ENCODE data around the gene TPCN2. TPM values are rescaled to one million over a fixed set of nuclear protein-coding genes. Genes with fewer than 3 reads are reported as not detected.
"Not testable (repeated sequence)": the region's sequence is repeated elsewhere in the genome, so short reads cannot be mapped to it uniquely, and the experiment has no call there.

The TPCN2 gene
- polyA plus RNA-seq, 3 donors = 29.3 to 52.8 (median 31.5) TPM

- peaks cover 25 to 29% of the 10 kb centered on the region in 2 donors for H3K4me1 ChIP-seq (ENCODE audit: control insufficient read depth in 1 of 2, insufficient read depth in 2 of 2, low read length in 2 of 2)
- no peak for TF ChIP-seq CTCF (IDR thresholded peaks at IDR 0.05)
- H3K79me2 ChIP-seq (ENCODE audit: insufficient read depth, low read length) = peaks cover 25% of the 10 kb centered on the region
- Mint-ChIP-seq H3K36me3 (peaks cover 73 to 80% of the 10 kb centered on the region in 2 donors), H3K9me3 (no peaks in the 10 kb centered on the region), H3K27me3 (ENCODE audit: low read depth in 3 of 3) (peaks cover 0 to 2% (median 0%) of the 10 kb centered on the region in 3 donors), H3K27ac (peak overlapping the region; percentile 29 to 85 (median 69)), H3K4me1 (peaks cover 28% of the 10 kb centered on the region), H3K4me3 (no peak overlapping the region)
- H3K4me3 ChIP-seq (replicated peaks in 1 of 3; ENCODE audit: low read depth in 2 of 3, low read length in 3 of 3) = no peak overlapping the region
- no peaks in the 10 kb centered on the region for H3K9me3 ChIP-seq (replicated peaks in 1 of 2; ENCODE audit: control insufficient read depth in 1 of 2, insufficient read depth in 1 of 2, low read length in 2 of 2)
- H2AFZ ChIP-seq (ENCODE audit: insufficient read depth, low read depth, low read length, poor library complexity, severe bottlenecking) = no peak overlapping the region
- no peak overlapping the region for H3K9ac ChIP-seq (ENCODE audit: insufficient read depth, low read length, poor library complexity, severe bottlenecking)
- 80% methylated on average over 16 of the region's 18 CpGs for WGBS (ENCODE audit: insufficient coverage)
- H4K20me1 ChIP-seq (ENCODE audit: insufficient read depth, low read length) = peaks cover 62% of the 10 kb centered on the region
- no peak for DNase-seq
- H3K36me3 ChIP-seq (replicated peaks in 1 of 2; ENCODE audit: control insufficient read depth in 1 of 2, insufficient read depth in 2 of 2, low read length in 2 of 2) = peaks cover 77 to 78% of the 10 kb centered on the region in 2 donors
- H3K27ac ChIP-seq (ENCODE audit: low read depth in 1 of 2, low read length in 2 of 2) = peak overlapping the region in 1 of 2 donors; percentile 48
- no peak overlapping the region for H3K4me2 ChIP-seq (replicated peaks; ENCODE audit: extremely low read depth, low read length, poor library complexity, severe bottlenecking)
- intact Hi-C loops (cut with micrococcal nuclease) = no loop called here
- H3K27me3 ChIP-seq (ENCODE audit: control insufficient read depth in 2 of 2, insufficient read depth in 2 of 2, low read length in 2 of 2) = no peaks in the 10 kb centered on the region
Observed at GRCh38 chr11:69075421-69076128, 26.8 kb downstream of the TPCN2 start.

GRCh38 chr11:69076129-69076791 is 27.5 kb downstream of the TPCN2 start:
- H3K4me3 Mint-ChIP-seq = no peak overlapping the region
- peaks cover 68 to 79% of the 10 kb centered on the region in 2 donors for H3K36me3 Mint-ChIP-seq
- Histone ChIP-seq H3K4me2 (replicated peaks; ENCODE audit: extremely low read depth, low read length, poor library complexity, severe bottlenecking) (no peak overlapping the region), H3K27me3 (ENCODE audit: control insufficient read depth in 2 of 2, insufficient read depth in 2 of 2, low read length in 2 of 2) (no peaks in the 10 kb centered on the region), H3K9me3 (replicated peaks in 1 of 2; ENCODE audit: control insufficient read depth in 1 of 2, insufficient read depth in 1 of 2, low read length in 2 of 2) (no peaks in the 10 kb centered on the region), H3K4me3 (replicated peaks in 1 of 3; ENCODE audit: low read depth in 2 of 3, low read length in 3 of 3) (no peak overlapping the region), H3K4me1 (ENCODE audit: control insufficient read depth in 1 of 2, insufficient read depth in 2 of 2, low read length in 2 of 2) (peaks cover 32 to 35% of the 10 kb centered on the region in 2 donors), H2AFZ (ENCODE audit: insufficient read depth, low read depth, low read length, poor library complexity, severe bottlenecking) (no peak overlapping the region), H3K27ac (ENCODE audit: low read depth in 1 of 2, low read length in 2 of 2) (peak overlapping the region in 1 of 2 donors; percentile 48), H3K79me2 (ENCODE audit: insufficient read depth, low read length) (peaks cover 30% of the 10 kb centered on the region), H3K9ac (ENCODE audit: insufficient read depth, low read length, poor library complexity, severe bottlenecking) (no peak overlapping the region), H4K20me1 (ENCODE audit: insufficient read depth, low read length) (peaks cover 55% of the 10 kb centered on the region), H3K36me3 (replicated peaks in 1 of 2; ENCODE audit: control insufficient read depth in 1 of 2, insufficient read depth in 2 of 2, low read length in 2 of 2) (peaks cover 70 to 74% of the 10 kb centered on the region in 2 donors)
- WGBS (ENCODE audit: insufficient coverage) = 60% methylated on average over 17 of the region's 20 CpGs
- peaks cover 32% of the 10 kb centered on the region for H3K4me1 Mint-ChIP-seq
- peak overlapping the region; percentile 29 to 85 (median 69) for H3K27ac Mint-ChIP-seq
- DNase-seq = no peak
- no peak for TF ChIP-seq CTCF (IDR thresholded peaks at IDR 0.05)
- peaks cover 0 to 2% (median 0%) of the 10 kb centered on the region in 3 donors for H3K27me3 Mint-ChIP-seq (ENCODE audit: low read depth in 3 of 3)
- H3K9me3 Mint-ChIP-seq = no peaks in the 10 kb centered on the region
- intact Hi-C loops (cut with micrococcal nuclease) = no loop called here

- H3K9ac ChIP-seq (ENCODE audit: insufficient read depth, low read length, poor library complexity, severe bottlenecking); H3K4me3 ChIP-seq (replicated peaks in 1 of 3; ENCODE audit: low read depth in 2 of 3, low read length in 3 of 3); H3K4me3 Mint-ChIP-seq; intact Hi-C loops (cut with micrococcal nuclease); DNase-seq; H3K27me3 Mint-ChIP-seq (ENCODE audit: low read depth in 3 of 3); H3K4me2 ChIP-seq (replicated peaks; ENCODE audit: extremely low read depth, low read length, poor library complexity, severe bottlenecking); H3K9me3 Mint-ChIP-seq; H2AFZ ChIP-seq (ENCODE audit: insufficient read depth, low read depth, low read length, poor library complexity, severe bottlenecking); H3K9me3 ChIP-seq (replicated peaks in 1 of 2; ENCODE audit: control insufficient read depth in 1 of 2, insufficient read depth in 1 of 2, low read length in 2 of 2); H3K27me3 ChIP-seq (ENCODE audit: control insufficient read depth in 2 of 2, insufficient read depth in 2 of 2, low read length in 2 of 2): not testable (repeated sequence)
- peak overlapping the region in 4 of 7 donors; percentile 85 to 99 (median 96) for H3K27ac Mint-ChIP-seq
- 76% methylated on average over 4 of the region's 6 CpGs for WGBS (ENCODE audit: insufficient coverage)
- peaks cover 35% of the 10 kb centered on the region for H3K4me1 Mint-ChIP-seq
- H3K27ac ChIP-seq (ENCODE audit: low read depth in 1 of 2, low read length in 2 of 2) = peak overlapping the region in 1 of 2 donors; percentile 95
- H3K36me3 ChIP-seq (replicated peaks in 1 of 2; ENCODE audit: control insufficient read depth in 1 of 2, insufficient read depth in 2 of 2, low read length in 2 of 2) = peaks cover 70 to 74% of the 10 kb centered on the region in 2 donors
- H4K20me1 ChIP-seq (ENCODE audit: insufficient read depth, low read length) = peaks cover 48% of the 10 kb centered on the region
- peaks cover 70 to 80% of the 10 kb centered on the region in 2 donors for H3K36me3 Mint-ChIP-seq
- peaks cover 32 to 36% of the 10 kb centered on the region in 2 donors for H3K4me1 ChIP-seq (ENCODE audit: control insufficient read depth in 1 of 2, insufficient read depth in 2 of 2, low read length in 2 of 2)
- H3K79me2 ChIP-seq (ENCODE audit: insufficient read depth, low read length) = peaks cover 26% of the 10 kb centered on the region
Observed at GRCh38 chr11:69076977-69077376, 28.2 kb downstream of the TPCN2 start.
